OCI-LY7 (cell line): Measurements from ENCODE around the gene AUTS2.

Experiments used
- EZH2phosphoT487 ChIP-seq: fragments of 200-600 bp; sonication (generic); IDR thresholded peaks from 2 replicates; pipeline ENCODE4 v1.6.1; 2018; ENCODE audit warnings: low read depth, borderline replicate concordance, mild to moderate bottlenecking, mixed run types, antibody characterized with exemption, low read length, moderate library complexity, mixed read lengths
- TF ChIP-seq, protein P1 (sequence below): fragments of 200-600 bp; sonication (generic); conservative IDR thresholded peaks from 2 replicates; pipeline ENCODE4 v1.5.1; 2014; ENCODE audit warnings: mild to moderate bottlenecking, antibody characterized with exemption, low read length, moderate library complexity, mixed read lengths

DNA sequence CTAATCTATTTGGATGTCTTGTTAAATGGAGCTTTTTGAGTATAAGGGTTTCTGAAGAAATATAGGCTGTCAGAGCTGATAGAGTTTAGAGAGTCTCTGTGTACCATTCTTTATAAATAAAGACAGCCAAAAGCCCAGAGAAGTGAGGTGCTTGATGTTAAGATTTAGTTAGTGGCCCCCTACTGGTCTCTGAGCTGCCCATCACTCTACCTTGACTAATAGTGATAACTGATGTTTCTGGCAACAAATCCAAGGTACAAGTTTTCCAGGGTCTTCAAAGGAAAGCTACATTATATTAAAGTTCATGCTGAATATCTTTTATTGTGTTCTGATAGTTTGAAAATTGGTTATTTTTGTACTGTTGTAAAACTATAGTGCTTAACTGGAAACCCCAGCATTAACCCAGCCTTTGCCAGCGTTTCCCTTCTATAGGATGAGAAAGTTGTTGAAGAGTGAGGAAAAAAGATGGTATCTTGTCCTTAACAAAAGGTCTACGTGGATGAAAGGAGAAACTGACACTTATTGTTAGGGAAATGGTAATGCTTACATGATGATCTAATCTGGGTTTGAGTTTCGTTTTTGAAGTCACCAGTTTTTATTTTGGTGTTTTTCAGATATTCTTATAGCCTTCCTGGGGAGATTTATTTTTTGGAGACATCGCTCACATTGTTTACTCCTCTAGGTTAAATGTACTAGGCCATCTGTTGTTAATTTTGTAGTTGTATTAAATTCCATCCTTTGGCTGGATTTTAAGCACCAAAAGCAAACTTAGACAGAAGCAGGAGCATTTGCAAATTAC is 79.0 kb downstream of the AUTS2 start:
- TF ChIP-seq, protein P1, sequence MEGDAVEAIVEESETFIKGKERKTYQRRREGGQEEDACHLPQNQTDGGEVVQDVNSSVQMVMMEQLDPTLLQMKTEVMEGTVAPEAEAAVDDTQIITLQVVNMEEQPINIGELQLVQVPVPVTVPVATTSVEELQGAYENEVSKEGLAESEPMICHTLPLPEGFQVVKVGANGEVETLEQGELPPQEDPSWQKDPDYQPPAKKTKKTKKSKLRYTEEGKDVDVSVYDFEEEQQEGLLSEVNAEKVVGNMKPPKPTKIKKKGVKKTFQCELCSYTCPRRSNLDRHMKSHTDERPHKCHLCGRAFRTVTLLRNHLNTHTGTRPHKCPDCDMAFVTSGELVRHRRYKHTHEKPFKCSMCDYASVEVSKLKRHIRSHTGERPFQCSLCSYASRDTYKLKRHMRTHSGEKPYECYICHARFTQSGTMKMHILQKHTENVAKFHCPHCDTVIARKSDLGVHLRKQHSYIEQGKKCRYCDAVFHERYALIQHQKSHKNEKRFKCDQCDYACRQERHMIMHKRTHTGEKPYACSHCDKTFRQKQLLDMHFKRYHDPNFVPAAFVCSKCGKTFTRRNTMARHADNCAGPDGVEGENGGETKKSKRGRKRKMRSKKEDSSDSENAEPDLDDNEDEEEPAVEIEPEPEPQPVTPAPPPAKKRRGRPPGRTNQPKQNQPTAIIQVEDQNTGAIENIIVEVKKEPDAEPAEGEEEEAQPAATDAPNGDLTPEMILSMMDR, result peak; percentile 86
- TF ChIP-seq EZH2phosphoT487, result no peak
